Measurements from ENCODE around the gene SLK. TPM values are rescaled to one million over a fixed set of nuclear protein-coding genes. Genes with fewer than 3 reads are reported as not detected.

Gene SLK
- total and polyA plus RNA-seq, 10 of the 15 experiments (the other 5 are each of a cell fraction or from before 2014, with no cell fraction given), result 2.5 to 24.2 (median 11.1) TPM

- in situ Hi-C loops (cut with MboI), result no loop called here
- ChIA-PET POLR2A (interaction anchor here (2.1 kb wide), 1 partner anchor 180 kb away, joined by 6 read pairs; no protein-coding TSS in a partner anchor), RAD21 (ENCODE audit: unreplicated experiment) (interaction anchor here (1.2 kb wide), 1 partner anchor 193 kb away, joined by 3 read pairs; the partner anchor contains the start of gene SFR1), SMC1A (ENCODE audit: uncharacterized antibody, unreplicated experiment) (interaction anchor here (0.7 to 2.7 kb wide), 2 partner anchors 15 to 97 kb away, joined by 3 to 7 read pairs; no protein-coding TSS in a partner anchor), CTCF (interaction anchor here (0.6 kb wide), 1 partner anchor 43 kb away, joined by 3 read pairs; no protein-coding TSS in a partner anchor)
- no peaks in the 10 kb centered on the region for H3K9me3 ChIP-seq (replicated peaks; ENCODE audit: control insufficient read depth, insufficient read depth, low read length)
- H3K4me2 ChIP-seq (ENCODE audit: control insufficient read depth, insufficient read depth), result no peak overlapping the region
- H4K20me1 ChIP-seq (ENCODE audit: control insufficient read depth, insufficient read depth), result no peaks in the 10 kb centered on the region
- no peaks in the 10 kb centered on the region for H3K4me1 ChIP-seq (ENCODE audit: control insufficient read depth, insufficient read depth, low read length)
- DNase-seq (ENCODE audit: low read depth, low spot score) (no peak), FAIRE-seq (no peak), ATAC-seq (no peak)
- H2AFZ ChIP-seq (ENCODE audit: control insufficient read depth, low read depth, low read length), result no peak overlapping the region
- H3K27me3 ChIP-seq (replicated peaks in 1 of 2; ENCODE audit: control insufficient read depth in 2 of 2, insufficient read depth in 2 of 2, low read length in 1 of 2), result no peaks in the 10 kb centered on the region
- no peaks in the 10 kb centered on the region for H3K36me3 ChIP-seq (ENCODE audit: control insufficient read depth in 2 of 2, insufficient read depth in 2 of 2, low read length in 1 of 2)
- BruUV-seq (replicated peaks), result no TSS peak
- intact Hi-C loops (cut with micrococcal nuclease; ENCODE audit: unreplicated experiment), result no loop called here
- H3K79me2 ChIP-seq (ENCODE audit: control insufficient read depth, insufficient read depth, low read length), result no peaks in the 10 kb centered on the region
- WGBS (ENCODE audit: insufficient coverage, insufficient replicate concordance, low lambda C conversion rate, missing lambda C conversion rate), result 64% methylated on average over 6 of the region's 6 CpGs
- H3K9ac ChIP-seq (ENCODE audit: control insufficient read depth, insufficient read depth, low read length), result no peak overlapping the region
- TF ChIP-seq SUZ12 (IDR thresholded peaks at IDR 0.05; ENCODE audit: unreplicated experiment) (no peak), FOS (IDR thresholded peaks at IDR 0.05; ENCODE audit: borderline replicate concordance, extremely low read depth, insufficient read length) (no peak)
- no peak overlapping the region for H3K4me3 ChIP-seq
- no peak overlapping the region for H3K27ac ChIP-seq (ENCODE audit: control insufficient read depth, insufficient read depth)
These were observed 38.2 kb upstream of the SLK start for GRCh38 chr10:103928784-103929183.

DNA sequence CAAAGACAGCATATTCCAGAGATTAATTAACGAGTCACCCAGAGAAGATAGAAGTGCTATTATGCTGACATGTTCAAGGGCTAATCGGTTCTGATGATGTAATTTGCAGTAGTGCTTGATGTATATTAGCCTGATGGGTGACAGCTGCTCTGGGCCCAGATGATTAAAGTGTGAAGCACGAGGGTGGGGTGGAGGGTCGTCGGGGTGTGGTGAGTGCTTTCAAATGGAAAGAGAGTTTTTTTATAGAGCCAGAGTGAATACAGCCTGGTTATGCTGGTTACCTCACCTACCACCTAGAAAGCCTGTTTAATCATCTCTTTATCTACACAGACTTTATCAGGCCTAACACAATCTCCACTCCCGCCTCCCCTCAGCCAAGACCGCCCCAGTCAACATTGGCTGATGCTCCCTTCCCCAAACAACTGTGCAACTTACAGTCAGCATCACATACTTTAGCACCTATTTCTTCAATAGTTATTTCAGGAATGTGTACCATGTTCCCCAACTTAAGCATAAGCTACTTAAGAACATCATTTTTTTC, 37.5 kb upstream of the SLK start:
- Histone ChIP-seq H3K9me3 (replicated peaks; ENCODE audit: control insufficient read depth, insufficient read depth, low read length) (no peaks in the 10 kb centered on the region), H3K36me3 (ENCODE audit: control insufficient read depth in 2 of 2, insufficient read depth in 2 of 2, low read length in 1 of 2) (no peaks in the 10 kb centered on the region), H3K4me1 (ENCODE audit: control insufficient read depth, insufficient read depth, low read length) (no peaks in the 10 kb centered on the region), H2AFZ (ENCODE audit: control insufficient read depth, low read depth, low read length) (no peak overlapping the region), H3K27ac (ENCODE audit: control insufficient read depth, insufficient read depth) (no peak overlapping the region), H3K4me2 (ENCODE audit: control insufficient read depth, insufficient read depth) (no peak overlapping the region), H3K79me2 (ENCODE audit: control insufficient read depth, insufficient read depth, low read length) (no peaks in the 10 kb centered on the region), H3K4me3 (no peak overlapping the region), H3K9ac (ENCODE audit: control insufficient read depth, insufficient read depth, low read length) (no peak overlapping the region), H3K27me3 (replicated peaks in 1 of 2; ENCODE audit: control insufficient read depth in 2 of 2, insufficient read depth in 2 of 2, low read length in 1 of 2) (no peaks in the 10 kb centered on the region), H4K20me1 (ENCODE audit: control insufficient read depth, insufficient read depth) (no peaks in the 10 kb centered on the region)
- WGBS (ENCODE audit: insufficient coverage, insufficient replicate concordance, low lambda C conversion rate, missing lambda C conversion rate), result 33% methylated on average over 7 of the region's 7 CpGs
- no peak for ATAC-seq
- BruUV-seq (replicated peaks), result no TSS peak
- DNase-seq (ENCODE audit: low read depth, low spot score), result no peak
- CTCF ChIA-PET, result no interaction called here
- intact Hi-C loops (cut with micrococcal nuclease; ENCODE audit: unreplicated experiment) (no loop called here), in situ Hi-C loops (cut with MboI) (no loop called here)
- no peak for FAIRE-seq
- POLR2A ChIA-PET, result no interaction called here
- TF ChIP-seq, protein P1, sequence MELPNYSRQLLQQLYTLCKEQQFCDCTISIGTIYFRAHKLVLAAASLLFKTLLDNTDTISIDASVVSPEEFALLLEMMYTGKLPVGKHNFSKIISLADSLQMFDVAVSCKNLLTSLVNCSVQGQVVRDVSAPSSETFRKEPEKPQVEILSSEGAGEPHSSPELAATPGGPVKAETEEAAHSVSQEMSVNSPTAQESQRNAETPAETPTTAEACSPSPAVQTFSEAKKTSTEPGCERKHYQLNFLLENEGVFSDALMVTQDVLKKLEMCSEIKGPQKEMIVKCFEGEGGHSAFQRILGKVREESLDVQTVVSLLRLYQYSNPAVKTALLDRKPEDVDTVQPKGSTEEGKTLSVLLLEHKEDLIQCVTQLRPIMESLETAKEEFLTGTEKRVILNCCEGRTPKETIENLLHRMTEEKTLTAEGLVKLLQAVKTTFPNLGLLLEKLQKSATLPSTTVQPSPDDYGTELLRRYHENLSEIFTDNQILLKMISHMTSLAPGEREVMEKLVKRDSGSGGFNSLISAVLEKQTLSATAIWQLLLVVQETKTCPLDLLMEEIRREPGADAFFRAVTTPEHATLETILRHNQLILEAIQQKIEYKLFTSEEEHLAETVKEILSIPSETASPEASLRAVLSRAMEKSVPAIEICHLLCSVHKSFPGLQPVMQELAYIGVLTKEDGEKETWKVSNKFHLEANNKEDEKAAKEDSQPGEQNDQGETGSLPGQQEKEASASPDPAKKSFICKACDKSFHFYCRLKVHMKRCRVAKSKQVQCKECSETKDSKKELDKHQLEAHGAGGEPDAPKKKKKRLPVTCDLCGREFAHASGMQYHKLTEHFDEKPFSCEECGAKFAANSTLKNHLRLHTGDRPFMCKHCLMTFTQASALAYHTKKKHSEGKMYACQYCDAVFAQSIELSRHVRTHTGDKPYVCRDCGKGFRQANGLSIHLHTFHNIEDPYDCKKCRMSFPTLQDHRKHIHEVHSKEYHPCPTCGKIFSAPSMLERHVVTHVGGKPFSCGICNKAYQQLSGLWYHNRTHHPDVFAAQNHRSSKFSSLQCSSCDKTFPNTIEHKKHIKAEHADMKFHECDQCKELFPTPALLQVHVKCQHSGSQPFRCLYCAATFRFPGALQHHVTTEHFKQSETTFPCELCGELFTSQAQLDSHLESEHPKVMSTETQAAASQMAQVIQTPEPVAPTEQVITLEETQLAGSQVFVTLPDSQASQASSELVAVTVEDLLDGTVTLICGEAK (IDR thresholded peaks at IDR 0.05; ENCODE audit: borderline replicate concordance), result no peak
- TF ChIP-seq KDM1A (IDR thresholded peaks at IDR 0.05; ENCODE audit: borderline replicate concordance), result no peak
- no peak for TF ChIP-seq CBX5 (IDR thresholded peaks at IDR 0.05; ENCODE audit: low read depth)
- no peak for TF ChIP-seq EGR1 (IDR thresholded peaks at IDR 0.05; ENCODE audit: borderline replicate concordance in 1 of 2, low read depth in 2 of 2, low read length in 2 of 2)
- TF ChIP-seq, protein P2, sequence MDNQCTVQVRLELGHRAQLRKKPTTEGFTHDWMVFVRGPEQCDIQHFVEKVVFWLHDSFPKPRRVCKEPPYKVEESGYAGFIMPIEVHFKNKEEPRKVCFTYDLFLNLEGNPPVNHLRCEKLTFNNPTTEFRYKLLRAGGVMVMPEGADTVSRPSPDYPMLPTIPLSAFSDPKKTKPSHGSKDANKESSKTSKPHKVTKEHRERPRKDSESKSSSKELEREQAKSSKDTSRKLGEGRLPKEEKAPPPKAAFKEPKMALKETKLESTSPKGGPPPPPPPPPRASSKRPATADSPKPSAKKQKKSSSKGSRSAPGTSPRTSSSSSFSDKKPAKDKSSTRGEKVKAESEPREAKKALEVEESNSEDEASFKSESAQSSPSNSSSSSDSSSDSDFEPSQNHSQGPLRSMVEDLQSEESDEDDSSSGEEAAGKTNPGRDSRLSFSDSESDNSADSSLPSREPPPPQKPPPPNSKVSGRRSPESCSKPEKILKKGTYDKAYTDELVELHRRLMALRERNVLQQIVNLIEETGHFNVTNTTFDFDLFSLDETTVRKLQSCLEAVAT (IDR thresholded peaks at IDR 0.05), result no peak
- TF ChIP-seq, protein P3, sequence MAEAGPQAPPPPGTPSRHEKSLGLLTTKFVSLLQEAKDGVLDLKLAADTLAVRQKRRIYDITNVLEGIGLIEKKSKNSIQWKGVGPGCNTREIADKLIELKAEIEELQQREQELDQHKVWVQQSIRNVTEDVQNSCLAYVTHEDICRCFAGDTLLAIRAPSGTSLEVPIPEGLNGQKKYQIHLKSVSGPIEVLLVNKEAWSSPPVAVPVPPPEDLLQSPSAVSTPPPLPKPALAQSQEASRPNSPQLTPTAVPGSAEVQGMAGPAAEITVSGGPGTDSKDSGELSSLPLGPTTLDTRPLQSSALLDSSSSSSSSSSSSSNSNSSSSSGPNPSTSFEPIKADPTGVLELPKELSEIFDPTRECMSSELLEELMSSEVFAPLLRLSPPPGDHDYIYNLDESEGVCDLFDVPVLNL (IDR thresholded peaks at IDR 0.05; ENCODE audit: low read depth, low read length), result no peak
- TF ChIP-seq NFYB (IDR thresholded peaks at IDR 0.05; ENCODE audit: insufficient read depth, low read depth, low read length), result no peak
- SMC1A ChIA-PET (ENCODE audit: uncharacterized antibody, unreplicated experiment), result interaction anchor here (0.7 kb wide), 1 partner anchor 97 kb away, joined by 3 read pairs; no protein-coding TSS in a partner anchor
- RAD21 ChIA-PET (ENCODE audit: unreplicated experiment), result interaction anchor here (0.8 to 1.2 kb wide), 2 partner anchors 41 to 192 kb away, joined by 3 read pairs; partner anchors contain the start of gene SFR1

All from GM12878 (cell line).